Liver (tissue), 9 donors: ENCODE data around the gene UBE2M. TPM values are rescaled to one million over a fixed set of nuclear protein-coding genes. Genes with fewer than 3 reads are reported as not detected.

Experiments
- DNase-seq: peaks from one replicate; pipeline ENCODE4 v3.0.0-alpha.2; 2017; ENCODE audit warnings: low spot score
- H3K27ac ChIP-seq, 2 donors: one replicate each; pipeline ENCODE4 v1.7.0; 2013; ENCODE audit warnings: inconsistent platforms in 2 of 2, low read length in 2 of 2, control low read depth in 1 of 2, low read depth in 1 of 2, mild to moderate bottlenecking in 1 of 2
- H3K27me3 ChIP-seq, 4 donors: one replicate each; pipeline versions ENCODE4 v1.6.1 to v1.7.0; 2013; ENCODE audit warnings: low read length in 3 of 4, inconsistent platforms in 1 of 4, mild to moderate bottlenecking in 1 of 4, moderate library complexity in 1 of 4; ENCODE audit not compliant: control insufficient read depth in 4 of 4, insufficient read depth in 4 of 4
- H3K36me3 ChIP-seq, 4 donors: one replicate each; pipeline versions ENCODE4 v1.6.1 to v1.7.0; 2013; ENCODE audit warnings: low read length in 3 of 4, mild to moderate bottlenecking in 3 of 4, low read depth in 1 of 4, moderate library complexity in 1 of 4; ENCODE audit not compliant: control insufficient read depth in 4 of 4, insufficient read depth in 3 of 4
- H3K4me1 ChIP-seq, 4 donors: one replicate each; pipeline versions ENCODE4 v1.6.1 to v1.7.0; 2013; ENCODE audit warnings: low read length in 3 of 4, mild to moderate bottlenecking in 3 of 4, moderate library complexity in 1 of 4; ENCODE audit not compliant: control insufficient read depth in 4 of 4, insufficient read depth in 4 of 4
- H3K4me3 ChIP-seq, 3 donors: one replicate each; pipeline versions ENCODE4 v1.6.1 to v1.7.0; 2013; ENCODE audit warnings: low read length in 3 of 3, control low read depth in 1 of 3, low read depth in 1 of 3, mild to moderate bottlenecking in 1 of 3
- H3K9ac ChIP-seq, 2 donors: one replicate each; pipeline ENCODE4 v1.7.0; 2013; ENCODE audit warnings: low read length in 2 of 2, mild to moderate bottlenecking in 2 of 2, moderate library complexity in 2 of 2, control low read depth in 1 of 2, low read depth in 1 of 2
- H3K9me3 ChIP-seq, 4 donors: one replicate each; pipeline versions ENCODE4 v1.6.1 to v1.7.0; 2013; ENCODE audit warnings: low read length in 3 of 4; ENCODE audit not compliant: control insufficient read depth in 4 of 4
- ATF3 ChIP-seq: IDR thresholded peaks from 2 replicates; pipeline ENCODE4 v1.6.1; 2016; ENCODE audit warnings: antibody characterized with exemption
- CTCF ChIP-seq: fragments of 150-350 bp; IDR thresholded peaks from 2 replicates; pipeline ENCODE4 v1.5.1; 2017; ENCODE audit warnings: improper control_type of control experiment, low read depth, low read length; ENCODE audit not compliant: missing input control
- EGR1 ChIP-seq, 2 donors: IDR thresholded peaks; 2 replicates each; pipeline ENCODE4 v1.6.1; 2016 to 2018; ENCODE audit warnings: antibody characterized with exemption in 2 of 2, low read depth in 2 of 2
- FOXA1 ChIP-seq: IDR thresholded peaks from 2 replicates; pipeline ENCODE4 v1.6.1; 2016; ENCODE audit warnings: antibody characterized with exemption
- FOXA2 ChIP-seq: IDR thresholded peaks from 2 replicates; pipeline ENCODE4 v1.6.1; 2016; ENCODE audit warnings: antibody characterized with exemption
- HNF4A ChIP-seq, 2 donors: conservative IDR thresholded peaks; 2 replicates each; pipeline ENCODE4 v1.6.1; 2016; ENCODE audit warnings: antibody characterized with exemption in 2 of 2, mild to moderate bottlenecking in 2 of 2
- HNF4G ChIP-seq: IDR thresholded peaks from 2 replicates; pipeline ENCODE4 v1.6.1; 2016; ENCODE audit warnings: antibody characterized with exemption
- JUND ChIP-seq, 2 donors: IDR thresholded peaks; 2 replicates each; pipeline ENCODE4 v1.6.1; 2016; ENCODE audit warnings: antibody characterized with exemption in 2 of 2
- MAX ChIP-seq: IDR thresholded peaks from 2 replicates; pipeline ENCODE4 v1.6.1; 2016; ENCODE audit warnings: antibody characterized with exemption
- NR2F2 ChIP-seq: IDR thresholded peaks from 2 replicates; pipeline ENCODE4 v1.6.1; 2016; ENCODE audit warnings: antibody characterized with exemption
- RAD21 ChIP-seq, 2 donors: IDR thresholded peaks; 2 replicates each; pipeline ENCODE4 v1.6.1; 2016; ENCODE audit warnings: antibody characterized with exemption in 2 of 2, mild to moderate bottlenecking in 2 of 2
- REST ChIP-seq: IDR thresholded peaks from 2 replicates; pipeline ENCODE4 v1.6.1; 2016; ENCODE audit warnings: antibody characterized with exemption, mild to moderate bottlenecking
- RXRA ChIP-seq, 2 donors: IDR thresholded peaks; 2 replicates each; pipeline ENCODE4 v1.6.1; 2017 to 2018; ENCODE audit warnings: antibody characterized with exemption in 2 of 2, mild to moderate bottlenecking in 1 of 2
- SP1 ChIP-seq: IDR thresholded peaks from 2 replicates; pipeline ENCODE4 v1.6.1; 2018; ENCODE audit warnings: antibody characterized with exemption, mild to moderate bottlenecking
- TAF1 ChIP-seq: conservative IDR thresholded peaks from 2 replicates; pipeline ENCODE4 v1.6.1; 2016; ENCODE audit warnings: antibody characterized with exemption, mild to moderate bottlenecking
- YY1 ChIP-seq: IDR thresholded peaks from 2 replicates; pipeline ENCODE4 v1.6.1; 2016; ENCODE audit warnings: antibody characterized with exemption, mild to moderate bottlenecking
- ZBTB33 ChIP-seq: IDR thresholded peaks from 2 replicates; pipeline ENCODE4 v1.6.1; 2016; ENCODE audit warnings: antibody characterized with exemption
- WGBS: extraction: QIAGEN DNeasy Blood & Tissue Kit; methylation state at CpG from one replicate; pipeline ENCODE4 v1.1.7; 2013; 5-methylcytosine and 5-hydroxymethylcytosine counted together
- polyA plus RNA-seq, 2 donors: library from polyadenylated mRNA; stranded (reverse) in 1 of 2; unstranded in 1 of 2; fragments of 200-250 nt in 1 of 2; fragments of >200 nt in 1 of 2; fragmentation: Nextera tagmentation in 1 of 2; extraction: Ambion mirVana in 1 of 2; gene quantifications; one replicate each; pipeline versions ENCODE4 v1.2.1 to v1.2.3, GENCODE V29; 2013 to 2015
- total RNA-seq, 2 donors: library from RNA; depleted of rRNA; stranded (reverse); fragments of >200 nt; gene quantifications; one replicate each; pipeline ENCODE4 v1.2.3, GENCODE V29; 2014
- donor health status: healthy.
- donor health status: healthy.
- donor health status: healthy.
- donor health status: healthy.
- donor health status: healthy.

UBE2M gene
- total and polyA plus RNA-seq, 4 donors: 7.6 to 30.7 (median 17.7) TPM

- H3K4me3 ChIP-seq: no peak overlapping the region
- no peaks in the 10 kb centered on the region for H3K36me3 ChIP-seq
- DNase-seq: no peak
- H3K9ac ChIP-seq: no peak overlapping the region
- no peak for TF ChIP-seq HNF4A (conservative IDR thresholded peaks at IDR 0.05)
- TF ChIP-seq RAD21 (IDR thresholded peaks at IDR 0.05): no peak
- no peak for TF ChIP-seq MAX
- TF ChIP-seq YY1: no peak
- no peak for TF ChIP-seq TAF1
- no peak for TF ChIP-seq RXRA (IDR thresholded peaks at IDR 0.05)
- TF ChIP-seq REST: no peak
- TF ChIP-seq NR2F2: no peak
- TF ChIP-seq FOXA1: no peak
- no peak for TF ChIP-seq EGR1 (IDR thresholded peaks at IDR 0.05; ENCODE audit: low read depth in 2 of 2)
- TF ChIP-seq SP1: no peak
- no peak for TF ChIP-seq CTCF
- no peak for TF ChIP-seq JUND (IDR thresholded peaks at IDR 0.05)
- H3K4me1 ChIP-seq: no peaks in the 10 kb centered on the region
- H3K9me3 ChIP-seq: no peaks in the 10 kb centered on the region
- 91% methylated on average over 8 of the region's 8 CpGs for WGBS
- H3K27me3 ChIP-seq: no peaks in the 10 kb centered on the region
- H3K27ac ChIP-seq: no peak overlapping the region
Observed at GRCh38 chr19:58536852-58537798, 21.3 kb downstream of the UBE2M start.

GRCh38 chr19:58535857-58536256 is 22.6 kb downstream of the UBE2M start:
- Histone ChIP-seq H3K27ac (no peak overlapping the region), H3K36me3 (no peaks in the 10 kb centered on the region), H3K9ac (no peak overlapping the region), H3K9me3 (no peaks in the 10 kb centered on the region), H3K4me3 (no peak overlapping the region), H3K4me1 (no peaks in the 10 kb centered on the region), H3K27me3 (no peaks in the 10 kb centered on the region)
- WGBS: 91% methylated on average over 3 of the region's 3 CpGs
- DNase-seq: no peak
- TF ChIP-seq REST (no peak), HNF4G (no peak), CTCF (no peak), FOXA2 (no peak), EGR1 (IDR thresholded peaks at IDR 0.05; ENCODE audit: low read depth in 2 of 2) (no peak), ATF3 (no peak), HNF4A (conservative IDR thresholded peaks at IDR 0.05) (no peak), SP1 (no peak), ZBTB33 (no peak)
